Spinal cord (tissue), 10 donors: ENCODE measurements around the gene PRMT3. TPM values are rescaled to one million over a fixed set of nuclear protein-coding genes. Genes with fewer than 3 reads are reported as not detected.

Experiments
- DNase-seq, 6 donors: peaks; one replicate each; pipeline versions ENCODE4 v3.0.0 to v3.0.0-alpha.2; 2013 to 2015; ENCODE audit warnings: low spot score in 6 of 6, low read depth in 4 of 6
- H3K27ac ChIP-seq: one replicate; pipeline ENCODE4 v1.5.1; 2013; ENCODE audit warnings: low read depth, low read length, control low read depth
- H3K27me3 ChIP-seq: one replicate; pipeline ENCODE4 v1.6.1; 2013; ENCODE audit warnings: low read length; ENCODE audit not compliant: control insufficient read depth, insufficient read depth
- H3K36me3 ChIP-seq: one replicate; pipeline ENCODE4 v1.6.1; 2013; ENCODE audit warnings: low read length; ENCODE audit not compliant: control insufficient read depth, insufficient read depth
- H3K4me1 ChIP-seq: one replicate; pipeline ENCODE4 v1.6.1; 2013; ENCODE audit warnings: low read length; ENCODE audit not compliant: control insufficient read depth, insufficient read depth
- H3K4me3 ChIP-seq: one replicate; pipeline ENCODE4 v1.5.1; 2013; ENCODE audit warnings: low read depth, low read length, control low read depth
- H3K9me3 ChIP-seq: one replicate; pipeline ENCODE4 v1.6.1; 2013; ENCODE audit warnings: low read length; ENCODE audit not compliant: control insufficient read depth, insufficient read depth
- WGBS: methylation state at CpG from one replicate; pipeline ENCODE4 v1.1.5; 2013; ENCODE audit warnings: missing lambda C conversion rate; ENCODE audit not compliant: insufficient coverage; 5-methylcytosine and 5-hydroxymethylcytosine counted together
- polyA plus RNA-seq, 2 donors: library from polyadenylated mRNA; unstranded; fragments of 120-200 nt; gene quantifications; one replicate each; pipeline ENCODE4 v1.2.1, GENCODE V29; 2013; ENCODE audit not compliant: insufficient read length in 2 of 2
- total RNA-seq, 2 donors: library from RNA; depleted of rRNA in 1 of 2; stranded (reverse); fragments of 120-200 nt in 1 of 2; fragments of >200 nt in 1 of 2; gene quantifications; one replicate each; pipeline versions ENCODE4 v1.2.3 to v1.2.4, GENCODE V29; 2013 to 2014
- donor health status: healthy.

Gene PRMT3
- total and polyA plus RNA-seq, 4 donors, result 17.5 to 27.7 (median 21.8) TPM

GRCh38 chr11:20488352-20488751 is 100.8 kb downstream of the PRMT3 start:
- DNase-seq, result peak in 2 of 6 donors; percentile 14 to 89
- peaks cover 2% of the 10 kb centered on the region for H3K9me3 ChIP-seq
- no peak overlapping the region for H3K27ac ChIP-seq
- no peaks in the 10 kb centered on the region for H3K4me1 ChIP-seq
- H3K27me3 ChIP-seq, result no peaks in the 10 kb centered on the region
- H3K36me3 ChIP-seq, result no peaks in the 10 kb centered on the region
- WGBS, result no CpG with 5 or more reads among the region's 1 CpG
- no peak overlapping the region for H3K4me3 ChIP-seq

DNA sequence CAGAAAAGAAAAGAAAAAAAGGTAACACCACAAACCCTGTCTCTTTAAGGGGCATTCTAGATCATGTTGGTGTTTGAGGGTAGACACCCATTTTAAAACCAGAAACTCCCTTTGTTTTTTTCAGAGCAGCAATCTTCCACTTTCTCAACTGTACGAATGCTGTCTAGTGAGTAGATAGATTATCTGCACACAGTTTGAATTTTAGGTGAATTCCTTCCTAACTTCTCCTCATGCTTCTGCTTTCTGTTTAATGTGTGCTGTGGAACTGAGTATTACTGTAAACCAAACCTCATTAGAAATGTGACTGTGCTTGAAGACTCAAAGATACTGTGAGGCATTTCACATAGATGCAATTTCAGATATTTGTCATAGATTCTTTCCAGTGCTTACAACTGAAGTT is 102.4 kb downstream of the PRMT3 start:
- WGBS, result no CpG with 5 or more reads among the region's 1 CpG
- Histone ChIP-seq H3K9me3 (peaks cover 2% of the 10 kb centered on the region), H3K27ac (no peak overlapping the region), H3K4me1 (no peaks in the 10 kb centered on the region), H3K36me3 (no peaks in the 10 kb centered on the region), H3K27me3 (no peaks in the 10 kb centered on the region), H3K4me3 (no peak overlapping the region)
- no peak for DNase-seq

- Histone ChIP-seq H3K27me3 (no peaks in the 10 kb centered on the region), H3K36me3 (no peaks in the 10 kb centered on the region), H3K9me3 (no peaks in the 10 kb centered on the region), H3K4me1 (no peaks in the 10 kb centered on the region), H3K27ac (no peak overlapping the region), H3K4me3 (no peak overlapping the region)
- WGBS, result 82% methylated on average over 2 of the region's 4 CpGs
- DNase-seq, result no peak
Observed at GRCh38 chr11:20493340-20493739, 105.8 kb downstream of the PRMT3 start.

DNA sequence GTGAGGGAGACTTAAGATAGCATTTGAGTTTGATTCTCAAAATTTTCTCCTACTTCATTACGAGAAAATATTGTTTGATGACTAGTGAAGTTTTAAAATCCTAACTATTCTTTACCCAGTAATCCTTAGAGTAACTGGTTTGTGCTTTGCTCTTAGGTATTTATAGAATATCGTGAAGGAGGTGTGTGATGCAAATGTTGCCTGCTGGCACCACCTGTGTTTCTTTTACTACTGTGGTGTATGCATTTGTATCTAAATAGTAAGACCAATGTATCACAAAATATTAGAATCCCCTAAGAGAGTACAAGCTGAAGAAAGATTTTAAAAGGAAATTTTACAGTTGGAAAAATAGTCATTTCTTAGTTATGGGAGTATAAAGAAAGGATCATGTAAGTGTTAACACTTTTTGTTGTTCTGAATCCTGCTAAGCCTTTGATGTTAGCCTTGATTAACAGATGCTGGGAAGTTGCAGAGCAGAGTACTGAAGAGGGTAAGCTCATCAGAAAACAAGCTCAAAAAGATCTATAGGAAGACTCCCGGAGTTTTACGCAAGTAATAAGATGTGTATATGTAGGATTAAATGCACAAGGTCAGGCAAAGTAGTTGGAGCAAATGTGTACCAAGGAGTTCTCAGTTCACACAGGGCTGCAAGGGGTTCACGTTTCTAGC is 109.7 kb downstream of the PRMT3 start:
- Histone ChIP-seq H3K4me3 (no peak overlapping the region), H3K27ac (no peak overlapping the region), H3K4me1 (no peaks in the 10 kb centered on the region), H3K36me3 (no peaks in the 10 kb centered on the region), H3K27me3 (no peaks in the 10 kb centered on the region), H3K9me3 (no peaks in the 10 kb centered on the region)
- no peak for DNase-seq
- WGBS, result 86% methylated on average over 2 of the region's 5 CpGs

GRCh38 chr11:20501252-20501651 is 113.7 kb downstream of the PRMT3 start:
- Histone ChIP-seq H3K36me3 (no peaks in the 10 kb centered on the region), H3K27ac (no peak overlapping the region), H3K4me1 (no peaks in the 10 kb centered on the region), H3K9me3 (no peaks in the 10 kb centered on the region), H3K27me3 (no peaks in the 10 kb centered on the region), H3K4me3 (no peak overlapping the region)
- DNase-seq, result no peak

- no peak for DNase-seq
- Histone ChIP-seq H3K27me3 (no peaks in the 10 kb centered on the region), H3K4me3 (no peak overlapping the region), H3K36me3 (no peaks in the 10 kb centered on the region), H3K4me1 (no peaks in the 10 kb centered on the region), H3K9me3 (no peaks in the 10 kb centered on the region), H3K27ac (no peak overlapping the region)
- WGBS, result no CpG with 5 or more reads among the region's 4 CpGs
Observed at GRCh38 chr11:20501971-20502370, 114.5 kb downstream of the PRMT3 start.

GRCh38 chr11:20511982-20512381 is 124.5 kb downstream of the PRMT3 start:
- no peaks in the 10 kb centered on the region for H3K4me1 ChIP-seq
- 96% methylated on average over 4 of the region's 5 CpGs for WGBS
- H3K36me3 ChIP-seq, result no peaks in the 10 kb centered on the region
- H3K27me3 ChIP-seq, result no peaks in the 10 kb centered on the region
- DNase-seq, result no peak
- no peaks in the 10 kb centered on the region for H3K9me3 ChIP-seq
- H3K27ac ChIP-seq, result no peak overlapping the region
- no peak overlapping the region for H3K4me3 ChIP-seq

GRCh38 chr11:20512869-20513268 is 125.4 kb downstream of the PRMT3 start:
- Histone ChIP-seq H3K4me3 (no peak overlapping the region), H3K36me3 (no peaks in the 10 kb centered on the region), H3K4me1 (no peaks in the 10 kb centered on the region), H3K27ac (no peak overlapping the region), H3K9me3 (no peaks in the 10 kb centered on the region), H3K27me3 (no peaks in the 10 kb centered on the region)
- DNase-seq, result no peak
- WGBS, result 93% methylated on average over 2 of the region's 4 CpGs

DNA sequence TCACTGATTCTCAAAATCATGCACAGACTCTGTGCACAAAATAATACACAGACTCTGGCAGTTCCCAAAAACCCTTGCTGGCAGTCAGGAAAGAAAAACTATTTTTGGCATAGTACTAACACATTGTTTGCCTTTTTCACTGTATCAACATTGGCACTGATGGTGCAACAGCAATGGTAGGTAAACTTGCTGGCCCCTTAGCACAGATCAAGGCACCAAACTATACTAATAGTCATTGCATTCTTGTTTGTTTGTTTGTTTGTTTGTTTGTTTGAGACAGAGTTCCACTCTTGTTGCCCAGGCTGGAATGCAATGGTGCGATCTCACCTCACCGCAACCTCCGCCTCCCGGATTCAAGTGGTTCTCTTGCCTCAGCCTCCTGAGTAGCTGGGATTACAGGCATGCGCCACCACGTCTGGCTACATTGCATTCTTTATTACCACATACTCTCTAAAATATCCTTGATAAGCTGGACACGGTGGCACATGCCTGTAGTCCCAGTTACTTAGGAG is 130.9 kb downstream of the PRMT3 start:
- Histone ChIP-seq H3K4me3 (no peak overlapping the region), H3K9me3 (no peaks in the 10 kb centered on the region), H3K36me3 (no peaks in the 10 kb centered on the region), H3K4me1 (no peaks in the 10 kb centered on the region), H3K27ac (no peak overlapping the region), H3K27me3 (no peaks in the 10 kb centered on the region)
- DNase-seq, result no peak
- 92% methylated on average over 7 of the region's 7 CpGs for WGBS

- H3K27ac ChIP-seq, result no peak overlapping the region
- DNase-seq, result peak in 1 of 6 donors; percentile 38
- WGBS, result no CpG with 5 or more reads among the region's 1 CpG
- no peaks in the 10 kb centered on the region for H3K36me3 ChIP-seq
- H3K9me3 ChIP-seq, result no peaks in the 10 kb centered on the region
- no peaks in the 10 kb centered on the region for H3K27me3 ChIP-seq
- H3K4me3 ChIP-seq, result no peak overlapping the region
- H3K4me1 ChIP-seq, result no peaks in the 10 kb centered on the region
Observed at GRCh38 chr11:20522536-20522935, 135.0 kb downstream of the PRMT3 start.
